MM.1S (cell line): Measurements from ENCODE around the gene CNTD1.

ENCODE experiments used
- DNase-seq: peaks from one replicate; pipeline ENCODE4 v3.0.0-alpha.2; 2015
- H2AFZ ChIP-seq: fragments of 300-600 bp; sonication (generic); 2 replicates; pipeline ENCODE4 v1.6.0; 2016; ENCODE audit warnings: antibody characterized with exemption, low read length
- H3F3A ChIP-seq: fragments of 300-600 bp; sonication (generic); 2 replicates; pipeline ENCODE4 v1.6.1; 2016; ENCODE audit warnings: mild to moderate bottlenecking, antibody characterized with exemption, low read length, moderate library complexity, mixed read lengths; ENCODE audit not compliant: insufficient read depth
- H3K27ac ChIP-seq: fragments of 300-600 bp; sonication (generic); 2 replicates; pipeline ENCODE4 v1.5.1; 2016; ENCODE audit warnings: mild to moderate bottlenecking, low read length
- H3K27me3 ChIP-seq: fragments of 300-600 bp; sonication (generic); replicated peaks from 2 replicates; pipeline ENCODE4 v1.6.0; 2016; ENCODE audit warnings: low read length; ENCODE audit not compliant: insufficient read depth
- H3K36me3 ChIP-seq: fragments of 300-600 bp; sonication (generic); replicated peaks from 2 replicates; pipeline ENCODE4 v1.6.1; 2016; ENCODE audit warnings: mild to moderate bottlenecking, low read length, mixed read lengths; ENCODE audit not compliant: insufficient read depth
- H3K4me1 ChIP-seq: fragments of 300-600 bp; sonication (generic); 2 replicates; pipeline ENCODE4 v1.6.1; 2016; ENCODE audit warnings: low read length, mixed read lengths
- H3K4me2 ChIP-seq: fragments of 300-600 bp; sonication (generic); 2 replicates; pipeline ENCODE4 v1.6.0; 2016; ENCODE audit warnings: low read depth, low read length
- H3K4me3 ChIP-seq: fragments of 300-600 bp; sonication (generic); 2 replicates; pipeline ENCODE4 v1.5.1; 2016; ENCODE audit warnings: low read length, mixed read lengths
- H3K79me2 ChIP-seq: fragments of 300-600 bp; sonication (generic); 2 replicates; pipeline ENCODE4 v1.6.1; 2016; ENCODE audit warnings: mixed run types, low read length, mixed read lengths
- H3K9ac ChIP-seq: fragments of 300-600 bp; sonication (generic); 2 replicates; pipeline ENCODE4 v1.6.1; 2016; ENCODE audit warnings: low read length, mixed read lengths
- H3K9me2 ChIP-seq: fragments of 300-600 bp; sonication (generic); replicated peaks from 2 replicates; pipeline ENCODE4 v1.6.1; 2016; ENCODE audit warnings: mild to moderate bottlenecking, low read length, mixed read lengths; ENCODE audit not compliant: insufficient read depth
- H3K9me3 ChIP-seq: fragments of 300-600 bp; sonication (generic); replicated peaks from 2 replicates; pipeline ENCODE4 v1.6.1; 2016; ENCODE audit warnings: mild to moderate bottlenecking, low read length, mixed read lengths; ENCODE audit not compliant: insufficient read depth
- H4K20me1 ChIP-seq: fragments of 300-600 bp; sonication (generic); 2 replicates; pipeline ENCODE4 v1.6.1; 2016; ENCODE audit warnings: mild to moderate bottlenecking, low read length, moderate library complexity, mixed read lengths; ENCODE audit not compliant: insufficient read depth
- EZH2 ChIP-seq: fragments of 300-600 bp; sonication (generic); optimal IDR thresholded peaks from 2 replicates; pipeline ENCODE3; 2017; ENCODE audit warnings: low read depth, mild to moderate bottlenecking, antibody characterized with exemption, low read length, mixed read lengths
- EZH2phosphoT487 ChIP-seq: fragments of 300-600 bp; sonication (generic); IDR thresholded peaks from 2 replicates; pipeline ENCODE4 v1.6.1; 2018; ENCODE audit warnings: antibody characterized with exemption, low read length
- TF ChIP-seq, protein P1 (sequence below): fragments of 300-600 bp; sonication (generic); IDR thresholded peaks from 2 replicates; pipeline ENCODE4 v1.5.1; 2016; ENCODE audit warnings: antibody characterized with exemption, low read length, mixed read lengths

The CNTD1 gene

DNA sequence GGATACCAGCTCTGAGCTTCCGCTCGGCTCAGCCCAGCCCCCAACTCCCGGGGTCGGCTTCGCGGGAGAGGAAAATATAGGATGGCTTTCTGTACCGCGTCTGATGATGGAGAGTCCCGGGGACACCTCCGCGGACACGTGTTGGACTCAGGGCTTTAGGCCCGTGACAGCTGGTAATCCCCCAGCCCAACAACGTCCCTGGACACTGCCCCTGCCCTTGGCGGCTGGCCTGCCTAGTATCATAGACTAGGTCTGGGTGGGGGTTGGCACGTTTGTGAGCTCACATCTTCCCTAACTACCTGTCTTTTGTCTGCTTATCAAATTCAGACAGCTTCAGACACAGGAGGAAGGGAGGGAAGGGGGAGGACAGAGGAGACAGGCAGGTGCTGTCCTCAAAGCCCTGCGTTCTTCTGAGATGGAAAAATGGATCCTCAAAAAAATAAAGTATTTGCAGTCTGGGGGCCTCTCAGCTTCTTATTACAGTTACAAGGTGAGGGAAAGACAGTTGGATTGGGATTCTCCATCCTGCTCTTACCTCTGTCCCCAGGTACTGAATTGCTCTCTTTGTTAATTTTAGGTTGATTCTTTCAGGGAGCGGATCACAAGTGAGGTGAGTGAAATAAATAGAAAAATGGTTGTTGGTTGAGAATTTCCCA lies 35.2 kb downstream of the CNTD1 start:
- no peak for TF ChIP-seq EZH2phosphoT487
- TF ChIP-seq EZH2, result no peak
- TF ChIP-seq, protein P1, sequence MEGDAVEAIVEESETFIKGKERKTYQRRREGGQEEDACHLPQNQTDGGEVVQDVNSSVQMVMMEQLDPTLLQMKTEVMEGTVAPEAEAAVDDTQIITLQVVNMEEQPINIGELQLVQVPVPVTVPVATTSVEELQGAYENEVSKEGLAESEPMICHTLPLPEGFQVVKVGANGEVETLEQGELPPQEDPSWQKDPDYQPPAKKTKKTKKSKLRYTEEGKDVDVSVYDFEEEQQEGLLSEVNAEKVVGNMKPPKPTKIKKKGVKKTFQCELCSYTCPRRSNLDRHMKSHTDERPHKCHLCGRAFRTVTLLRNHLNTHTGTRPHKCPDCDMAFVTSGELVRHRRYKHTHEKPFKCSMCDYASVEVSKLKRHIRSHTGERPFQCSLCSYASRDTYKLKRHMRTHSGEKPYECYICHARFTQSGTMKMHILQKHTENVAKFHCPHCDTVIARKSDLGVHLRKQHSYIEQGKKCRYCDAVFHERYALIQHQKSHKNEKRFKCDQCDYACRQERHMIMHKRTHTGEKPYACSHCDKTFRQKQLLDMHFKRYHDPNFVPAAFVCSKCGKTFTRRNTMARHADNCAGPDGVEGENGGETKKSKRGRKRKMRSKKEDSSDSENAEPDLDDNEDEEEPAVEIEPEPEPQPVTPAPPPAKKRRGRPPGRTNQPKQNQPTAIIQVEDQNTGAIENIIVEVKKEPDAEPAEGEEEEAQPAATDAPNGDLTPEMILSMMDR, result no peak
- peak; percentile 11 for DNase-seq
- Histone ChIP-seq H3K9me2 (no peaks in the 10 kb centered on the region), H3K9me3 (no peaks in the 10 kb centered on the region), H3K4me3 (peak overlapping the region; percentile 100), H2AFZ (peak overlapping the region; percentile 83), H3K27ac (peak overlapping the region; percentile 66; the same call in 1 of the 2 replicates), H3K9ac (peak overlapping the region; percentile 90), H4K20me1 (no peaks in the 10 kb centered on the region), H3F3A (no peaks in the 10 kb centered on the region; the same call in none of the 2 replicates), H3K79me2 (peaks cover 57% of the 10 kb centered on the region), H3K36me3 (peaks cover 11% of the 10 kb centered on the region; the same call in 1 of the 2 replicates), H3K27me3 (no peaks in the 10 kb centered on the region), H3K4me1 (peaks cover 9% of the 10 kb centered on the region), H3K4me2 (peak overlapping the region; percentile 87)

GRCh38 chr17:42835732-42836131 lies 37.1 kb downstream of the CNTD1 start:
- no peaks in the 10 kb centered on the region for H3K9me2 ChIP-seq
- no peaks in the 10 kb centered on the region for H4K20me1 ChIP-seq
- peaks cover 9% of the 10 kb centered on the region for H3K4me1 ChIP-seq
- no peak overlapping the region for H3K9ac ChIP-seq
- H2AFZ ChIP-seq, result no peak overlapping the region
- no peak for TF ChIP-seq EZH2
- no peak for TF ChIP-seq EZH2phosphoT487
- TF ChIP-seq, protein P1, result no peak
- H3K79me2 ChIP-seq, result peaks cover 57% of the 10 kb centered on the region
- no peaks in the 10 kb centered on the region; the same call in none of the 2 replicates for H3F3A ChIP-seq
- H3K4me3 ChIP-seq, result no peak overlapping the region
- no peaks in the 10 kb centered on the region for H3K27me3 ChIP-seq
- no peaks in the 10 kb centered on the region for H3K9me3 ChIP-seq
- H3K4me2 ChIP-seq, result no peak overlapping the region
- H3K27ac ChIP-seq, result no peak overlapping the region
- no peak for DNase-seq
- peaks cover 17% of the 10 kb centered on the region; the same call in 1 of the 2 replicates for H3K36me3 ChIP-seq

- no peaks in the 10 kb centered on the region for H3K9me2 ChIP-seq
- H3K4me2 ChIP-seq, result no peak overlapping the region
- no peak for TF ChIP-seq EZH2
- TF ChIP-seq EZH2phosphoT487, result no peak
- TF ChIP-seq, protein P1, result no peak
- no peak overlapping the region for H2AFZ ChIP-seq
- H3K36me3 ChIP-seq, result peaks cover 34% of the 10 kb centered on the region; the same call in 1 of the 2 replicates
- H3K79me2 ChIP-seq, result peaks cover 15% of the 10 kb centered on the region
- DNase-seq, result no peak
- H3F3A ChIP-seq, result peaks cover 7% of the 10 kb centered on the region
- no peaks in the 10 kb centered on the region for H4K20me1 ChIP-seq
- no peaks in the 10 kb centered on the region for H3K4me1 ChIP-seq
- H3K9ac ChIP-seq, result no peak overlapping the region
- H3K27ac ChIP-seq, result no peak overlapping the region
- no peaks in the 10 kb centered on the region for H3K27me3 ChIP-seq
- H3K9me3 ChIP-seq, result no peaks in the 10 kb centered on the region
- no peak overlapping the region for H3K4me3 ChIP-seq
Observed at GRCh38 chr17:42841975-42842685, 43.5 kb downstream of the CNTD1 start.
